Panc1 (cell line): ENCODE data around the gene NCKAP5.

Experiments
- CTCF ChIP-seq: fragments of 450-650 bp; IDR thresholded peaks from 2 replicates; pipeline ENCODE4 v1.5.1; 2017; ENCODE audit warnings: mild to moderate bottlenecking
- POLR2AphosphoS5 ChIP-seq: IDR thresholded peaks from 2 replicates; pipeline ENCODE4 v1.6.1; 2012; ENCODE audit warnings: mild to moderate bottlenecking, low read depth, low read length, moderate library complexity
- REST ChIP-seq, 2 experiments: IDR thresholded peaks; 2 replicates each; pipeline ENCODE4 v1.6.1; 2011 to 2012; ENCODE audit warnings: low read depth in 2 of 2, control low read depth in 1 of 2, low read length in 1 of 2, mild to moderate bottlenecking in 1 of 2, moderate library complexity in 1 of 2; ENCODE audit not compliant: insufficient read depth in 1 of 2

GRCh38 chr2:132943829-132944228 lies 624.4 kb downstream of the NCKAP5 start:
- TF ChIP-seq CTCF: no peak
- no peak for TF ChIP-seq POLR2AphosphoS5
- TF ChIP-seq REST (IDR thresholded peaks at IDR 0.05; ENCODE audit: insufficient read depth in 1 of 2, low read depth in 2 of 2, low read length in 1 of 2): no peak
